HG03378 (cell line): ENCODE data around the gene LAIR2.

Experiments
- ATAC-seq: cut with Tn5 transposase; IDR thresholded peaks from one replicate; pipeline ENCODE4 v1.9.1; 2021; ENCODE audit warnings: mild to moderate bottlenecking, moderate library complexity; ENCODE audit not compliant: unreplicated experiment

LAIR2 gene

GRCh38 chr19:54502518-54503048 is at the start of gene LAIR2:
LAIR2 (plus strand) TSS chr19:54502831; CDS start chr19:54502919, 88 bp downstream.
- ATAC-seq, result no peak

- ATAC-seq, result no peak
Measured at GRCh38 chr19:54453921-54454780, 48.5 kb upstream of the LAIR2 start.

- ATAC-seq, result no peak
Measured at GRCh38 chr19:54454781-54455675, 47.6 kb upstream of the LAIR2 start.

GRCh38 chr19:54455786-54456422 is 46.7 kb upstream of the LAIR2 start:
- no peak for ATAC-seq

- no peak for ATAC-seq
Measured at GRCh38 chr19:54456423-54457373, 45.9 kb upstream of the LAIR2 start.

- ATAC-seq, result no peak
Measured at GRCh38 chr19:54457773-54458647, 44.6 kb upstream of the LAIR2 start.

GRCh38 chr19:54458648-54459281 is 43.9 kb upstream of the LAIR2 start:
- no peak for ATAC-seq

- no peak for ATAC-seq
Measured at GRCh38 chr19:54459282-54460229, 43.1 kb upstream of the LAIR2 start.

- no peak for ATAC-seq
Measured at GRCh38 chr19:54460230-54461005, 42.2 kb upstream of the LAIR2 start.

- no peak for ATAC-seq
Measured at GRCh38 chr19:54461210-54461609, 41.4 kb upstream of the LAIR2 start.

GRCh38 chr19:54461613-54462012 is 41.0 kb upstream of the LAIR2 start:
- no peak for ATAC-seq

GRCh38 chr19:54462047-54462654 is 40.5 kb upstream of the LAIR2 start:
- no peak for ATAC-seq

- ATAC-seq, result peak; percentile 6
Measured at GRCh38 chr19:54462655-54463530, 39.7 kb upstream of the LAIR2 start.

GRCh38 chr19:54463531-54464043 is 39.0 kb upstream of the LAIR2 start, which contains the start of gene LENG9:
LENG9 (minus strand) TSS chr19:54463778; CDS start chr19:54463526, 252 bp downstream.
- peak; percentile 53 for ATAC-seq
